Activated CD4-positive, alpha-beta memory T cell treated with anti-CD3 and anti-CD28 coated beads, Interleukin-2, amount 10 ng/mL, durations not matched to agents 7 days and 5 days (primary cell): Measurements from ENCODE around the gene MRAP2. TPM values are rescaled to one million over a fixed set of nuclear protein-coding genes. Genes with fewer than 3 reads are reported as not detected.

ENCODE experiments used
- CTCF ChIA-PET: fragments of 350-600 bp; sonication (Branson Sonifier 250); formaldehyde crosslinking; loops from one replicate; lab custom pipeline; 2021; ENCODE audit warnings: antibody characterized with exemption, inconsistent platforms; lab: Charles Lee
- POLR2A ChIA-PET: fragments of 350-600 bp; sonication (Branson Sonifier 250); formaldehyde crosslinking; loops from one replicate; lab custom pipeline; 2021; ENCODE audit warnings: antibody characterized with exemption; lab: Charles Lee
- DNase-seq: peaks from one replicate; pipeline ENCODE4 v3.0.0-alpha.2; 2020
- H3K27ac Mint-ChIP-seq: one replicate; pipeline ENCODE4 v1.8.0; 2021; ENCODE audit warnings: mild to moderate bottlenecking, mixed read lengths
- H3K27me3 Mint-ChIP-seq: one replicate; pipeline ENCODE4 v1.8.0; 2021; ENCODE audit warnings: mixed read lengths
- H3K36me3 Mint-ChIP-seq: one replicate; pipeline ENCODE4 v1.8.0; 2021; ENCODE audit warnings: low read depth, mixed read lengths
- H3K4me1 Mint-ChIP-seq: one replicate; pipeline ENCODE4 v1.8.0; 2021; ENCODE audit warnings: mixed read lengths
- H3K4me3 Mint-ChIP-seq: one replicate; pipeline ENCODE4 v1.8.0; 2021; ENCODE audit warnings: mild to moderate bottlenecking, mixed read lengths
- H3K9me3 Mint-ChIP-seq: one replicate; pipeline ENCODE4 v1.8.0; 2021; ENCODE audit warnings: mixed read lengths
- total RNA-seq, 2 experiments: library from RNA; stranded (reverse); gene quantifications; one replicate each; pipeline ENCODE4 v1.2.3, GENCODE V29; 2021

Gene MRAP2, protein sequence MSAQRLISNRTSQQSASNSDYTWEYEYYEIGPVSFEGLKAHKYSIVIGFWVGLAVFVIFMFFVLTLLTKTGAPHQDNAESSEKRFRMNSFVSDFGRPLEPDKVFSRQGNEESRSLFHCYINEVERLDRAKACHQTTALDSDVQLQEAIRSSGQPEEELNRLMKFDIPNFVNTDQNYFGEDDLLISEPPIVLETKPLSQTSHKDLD
- total RNA-seq, result not detected

DNA sequence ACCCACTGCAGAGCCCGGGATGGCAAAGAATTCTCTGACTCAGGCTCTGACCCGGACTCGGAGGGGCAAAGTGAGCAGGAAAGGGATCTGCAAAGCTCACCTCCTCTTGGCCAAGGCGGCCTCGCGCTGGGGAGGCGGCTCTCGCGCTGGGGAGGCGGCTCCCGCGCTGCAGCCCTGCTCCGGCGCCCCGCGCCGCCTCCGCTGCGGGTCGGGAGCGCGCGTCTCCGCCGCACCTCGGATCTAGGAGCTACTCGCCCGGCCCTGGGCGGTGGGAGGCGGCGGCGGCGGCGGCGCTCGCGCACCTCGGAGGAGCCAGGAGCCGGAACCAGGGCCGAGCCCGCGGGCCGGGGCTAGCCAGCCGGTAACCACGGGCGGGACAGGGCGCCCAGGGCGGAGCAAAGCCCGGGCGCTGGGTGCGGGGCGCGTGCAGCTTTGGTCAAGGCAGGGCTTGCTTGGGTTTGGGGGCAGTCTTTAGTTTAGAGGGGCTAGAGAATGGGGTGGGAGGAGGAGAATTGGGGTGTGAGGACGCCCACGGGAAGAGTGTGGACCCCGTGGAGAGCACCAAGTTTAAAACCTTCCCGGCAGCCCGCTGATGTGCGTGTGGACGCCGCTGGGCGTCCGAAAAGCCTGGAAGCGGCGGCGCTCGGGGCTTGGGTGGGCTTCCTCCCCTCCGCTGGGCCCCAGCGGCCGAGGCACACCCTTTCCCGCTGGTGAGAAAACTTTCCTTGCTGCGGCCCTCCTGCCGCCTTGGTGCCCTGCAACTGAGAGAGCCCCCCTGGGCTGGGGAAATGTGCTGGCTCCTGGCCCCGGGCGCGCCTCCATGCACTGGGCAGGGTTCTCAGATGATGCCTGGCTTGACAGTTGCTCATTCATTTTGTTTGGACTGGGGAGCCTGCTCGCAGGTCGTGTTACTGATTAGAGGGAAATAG, at the start of gene MRAP2:
MRAP2 (plus strand) TSS at position 250 of the 929 bp plus-strand sequence. CDS start 21,547 bp downstream, outside the sequence.
- no peaks in the 10 kb centered on the region for H3K9me3 Mint-ChIP-seq
- H3K36me3 Mint-ChIP-seq, result no peaks in the 10 kb centered on the region
- no peaks in the 10 kb centered on the region for H3K4me1 Mint-ChIP-seq
- ChIA-PET CTCF (no interaction called here), POLR2A (no interaction called here)
- no peak within 1 kb of the TSS for H3K4me3 Mint-ChIP-seq
- no peak within 1 kb of the TSS for H3K27ac Mint-ChIP-seq
- peaks cover 38% of the 10 kb centered on the region for H3K27me3 Mint-ChIP-seq
- no peak for DNase-seq

DNA sequence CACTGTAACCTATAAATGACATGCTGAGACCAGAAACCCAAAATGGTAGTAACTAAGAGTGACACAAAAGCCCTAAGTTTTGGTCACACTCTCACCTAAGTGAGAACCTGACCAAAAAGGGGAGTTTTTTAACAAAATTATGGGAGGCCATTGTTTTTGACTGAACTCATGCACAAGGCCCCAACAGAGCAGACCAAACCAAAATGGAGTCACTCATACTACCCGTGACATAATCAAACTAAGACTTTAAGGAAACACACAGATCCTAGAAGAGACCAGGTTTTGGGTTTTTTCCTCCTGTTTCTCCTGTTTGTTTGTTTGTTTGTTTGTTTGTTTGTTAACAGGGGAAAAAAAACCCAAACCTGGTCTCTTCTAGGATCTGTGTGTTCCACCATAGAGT, 49.2 kb upstream of the MRAP2 start:
- Mint-ChIP-seq H3K4me1 (no peaks in the 10 kb centered on the region), H3K9me3 (no peaks in the 10 kb centered on the region), H3K36me3 (no peaks in the 10 kb centered on the region), H3K27me3 (no peaks in the 10 kb centered on the region), H3K4me3 (no peak overlapping the region), H3K27ac (no peak overlapping the region)
- ChIA-PET CTCF (no interaction called here), POLR2A (no interaction called here)
- no peak for DNase-seq

DNA sequence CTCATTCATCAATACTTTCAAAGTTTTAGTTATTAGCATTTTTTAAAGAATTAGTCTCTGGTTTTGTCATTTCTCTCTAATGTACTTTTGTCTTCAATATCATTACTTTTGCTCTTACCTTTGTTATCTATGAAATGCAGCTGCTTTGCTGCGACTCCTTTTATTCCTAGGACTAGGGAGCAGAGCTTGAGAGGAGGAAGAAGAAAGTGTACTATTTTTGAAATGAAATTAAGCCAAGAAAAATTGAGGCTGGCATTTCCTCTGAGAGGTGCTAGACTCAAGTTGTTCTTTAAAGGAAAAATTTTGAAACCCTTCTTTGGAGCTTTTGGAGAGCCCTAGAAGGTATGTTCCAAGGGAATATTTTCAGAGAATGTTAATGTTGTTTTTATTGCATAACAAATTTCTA, 48.3 kb upstream of the MRAP2 start:
- no peaks in the 10 kb centered on the region for H3K27me3 Mint-ChIP-seq
- no peaks in the 10 kb centered on the region for H3K4me1 Mint-ChIP-seq
- H3K36me3 Mint-ChIP-seq, result no peaks in the 10 kb centered on the region
- no peak for DNase-seq
- no peaks in the 10 kb centered on the region for H3K9me3 Mint-ChIP-seq
- POLR2A ChIA-PET, result no interaction called here
- H3K27ac Mint-ChIP-seq, result no peak overlapping the region
- CTCF ChIA-PET, result no interaction called here
- no peak overlapping the region for H3K4me3 Mint-ChIP-seq

DNA sequence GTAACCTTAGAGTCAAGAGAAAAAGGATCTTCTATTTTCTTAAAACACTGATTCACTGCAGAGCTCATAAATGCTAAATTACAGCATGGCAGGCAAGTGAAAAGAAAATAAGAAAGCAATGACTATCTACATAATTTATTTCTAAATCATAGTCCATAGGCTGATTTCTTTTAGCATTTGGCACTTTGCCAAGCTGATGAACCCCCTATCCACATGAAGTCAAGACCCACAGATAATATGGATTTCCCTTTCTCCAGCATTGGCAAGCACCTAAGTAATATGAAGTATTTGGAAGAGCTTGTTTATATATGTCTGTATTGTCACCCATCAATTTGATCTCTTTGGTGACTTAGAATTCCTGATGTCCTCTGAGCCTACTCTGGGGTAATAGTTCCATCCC, 47.9 kb upstream of the MRAP2 start:
- Mint-ChIP-seq H3K36me3 (no peaks in the 10 kb centered on the region), H3K4me1 (no peaks in the 10 kb centered on the region), H3K27ac (no peak overlapping the region), H3K9me3 (no peaks in the 10 kb centered on the region), H3K4me3 (no peak overlapping the region), H3K27me3 (no peaks in the 10 kb centered on the region)
- ChIA-PET POLR2A (no interaction called here), CTCF (no interaction called here)
- no peak for DNase-seq

DNA sequence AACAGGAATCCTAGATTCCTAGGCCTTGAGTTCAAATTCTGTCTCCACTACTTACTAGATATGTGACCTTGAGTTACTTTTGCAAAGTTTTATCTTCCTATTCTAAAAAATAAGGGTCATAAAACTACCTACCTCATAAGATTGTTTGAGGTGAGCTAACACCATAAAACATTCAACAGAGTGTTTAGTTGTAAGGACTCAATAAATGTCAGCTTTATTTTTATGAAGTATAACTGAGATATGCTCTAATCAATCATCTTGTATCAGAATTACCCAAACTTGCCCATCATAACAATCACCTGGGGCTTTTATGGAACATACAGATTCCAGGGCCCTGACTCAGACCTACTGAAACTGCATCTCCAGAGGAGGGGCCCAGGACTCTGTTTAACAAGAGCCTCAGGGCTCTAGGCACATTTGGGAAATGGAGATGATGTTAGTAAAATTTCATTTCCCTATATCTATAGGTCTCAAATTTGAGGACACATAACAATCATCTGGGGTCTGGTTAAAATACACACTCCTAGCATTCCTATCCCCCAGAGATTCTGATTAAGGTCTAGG, 35.5 kb upstream of the MRAP2 start:
- peaks cover 7% of the 10 kb centered on the region for H3K27me3 Mint-ChIP-seq
- no peaks in the 10 kb centered on the region for H3K4me1 Mint-ChIP-seq
- no peak for DNase-seq
- H3K9me3 Mint-ChIP-seq, result peaks cover 2% of the 10 kb centered on the region
- POLR2A ChIA-PET, result no interaction called here
- H3K27ac Mint-ChIP-seq, result no peak overlapping the region
- H3K4me3 Mint-ChIP-seq, result no peak overlapping the region
- no peaks in the 10 kb centered on the region for H3K36me3 Mint-ChIP-seq
- CTCF ChIA-PET, result no interaction called here

DNA sequence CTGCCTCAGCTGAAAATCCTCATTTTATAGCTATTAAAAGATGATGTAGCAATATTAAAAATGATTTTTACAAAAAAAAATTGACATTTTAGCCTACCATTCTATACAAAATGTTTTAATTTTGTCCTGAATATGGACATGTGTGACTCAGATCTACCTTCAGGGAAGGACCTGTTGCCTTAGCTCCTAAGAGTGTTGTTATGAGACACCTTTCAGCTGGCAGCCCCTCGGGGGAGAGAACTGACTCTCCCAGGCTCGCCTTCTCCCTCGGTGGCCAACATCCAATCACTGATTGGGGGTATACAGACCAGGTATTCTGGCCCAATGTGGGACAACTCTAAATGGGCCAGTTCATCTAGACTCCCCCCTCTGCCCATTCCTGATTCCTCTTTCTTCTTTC, 32.5 kb upstream of the MRAP2 start:
- DNase-seq, result no peak
- H3K36me3 Mint-ChIP-seq, result no peaks in the 10 kb centered on the region
- H3K4me3 Mint-ChIP-seq, result no peak overlapping the region
- no peaks in the 10 kb centered on the region for H3K9me3 Mint-ChIP-seq
- ChIA-PET POLR2A (no interaction called here), CTCF (no interaction called here)
- peaks cover 14% of the 10 kb centered on the region for H3K27me3 Mint-ChIP-seq
- no peaks in the 10 kb centered on the region for H3K4me1 Mint-ChIP-seq
- no peak overlapping the region for H3K27ac Mint-ChIP-seq

DNA sequence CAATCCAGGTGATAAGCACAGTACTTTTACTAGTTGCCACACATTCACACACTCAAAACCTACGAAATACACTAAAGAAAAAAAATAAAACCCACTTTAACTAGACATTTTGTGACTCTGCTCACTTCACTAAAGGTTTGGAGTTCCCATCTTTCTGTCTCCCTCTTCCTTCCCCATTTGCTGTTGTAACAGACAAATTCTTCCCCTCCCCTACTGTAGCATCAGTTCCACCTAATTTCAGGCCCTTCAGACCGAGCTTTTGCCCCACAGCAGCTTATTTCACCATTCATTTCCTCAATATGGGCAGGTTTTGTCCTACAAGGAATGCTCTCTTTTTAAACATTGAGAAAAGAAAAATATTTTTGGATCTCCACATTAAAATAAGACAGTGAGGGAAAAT, 31.3 kb upstream of the MRAP2 start:
- no peaks in the 10 kb centered on the region for H3K36me3 Mint-ChIP-seq
- CTCF ChIA-PET, result no interaction called here

DNA sequence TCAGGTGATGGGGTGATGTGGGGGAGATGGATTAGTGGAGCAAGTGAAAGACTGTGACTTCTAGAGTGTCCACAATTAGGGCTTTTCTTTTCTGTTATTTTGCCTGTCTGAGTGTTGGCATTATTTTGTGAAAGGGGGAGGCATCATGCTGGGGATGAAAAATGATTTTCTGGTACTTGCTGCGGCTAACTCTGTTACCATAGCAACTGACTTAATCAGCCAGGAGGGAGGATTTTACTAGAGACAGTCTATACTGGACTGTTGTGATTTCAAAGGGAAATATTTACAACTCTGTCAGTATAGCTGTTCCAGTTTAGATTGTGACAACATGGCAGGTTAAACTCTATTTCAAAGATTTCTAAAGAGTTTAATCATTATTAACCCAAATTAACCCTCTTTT, 30.4 kb upstream of the MRAP2 start:
- Mint-ChIP-seq H3K27ac (no peak overlapping the region), H3K4me1 (no peaks in the 10 kb centered on the region)

More for the DNA sequence above, 31.3 kb upstream of the MRAP2 start:
- no peak overlapping the region for H3K4me3 Mint-ChIP-seq
- H3K27ac Mint-ChIP-seq, result no peak overlapping the region
- H3K9me3 Mint-ChIP-seq, result no peaks in the 10 kb centered on the region
- DNase-seq, result no peak
- peaks cover 14% of the 10 kb centered on the region for H3K27me3 Mint-ChIP-seq
- no peaks in the 10 kb centered on the region for H3K4me1 Mint-ChIP-seq
- POLR2A ChIA-PET, result no interaction called here

DNA sequence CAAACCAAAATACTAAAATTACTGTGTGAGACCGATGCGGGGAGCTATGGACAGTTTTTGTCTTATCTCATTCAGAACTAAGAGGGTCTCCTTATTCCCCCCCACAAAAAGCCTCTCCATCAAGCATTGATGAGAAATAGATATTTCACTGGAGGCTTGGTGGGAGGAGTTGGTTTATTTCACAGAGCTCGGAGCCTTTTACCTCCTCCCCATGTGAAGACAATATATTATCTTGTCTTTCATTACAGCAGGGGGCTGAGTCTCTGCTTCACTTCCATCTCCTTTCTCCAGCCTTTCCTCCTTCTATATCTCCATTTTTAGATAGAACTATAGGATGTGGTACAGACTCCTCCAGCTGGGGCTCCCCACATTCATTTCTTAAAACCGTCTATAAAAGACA, 29.9 kb upstream of the MRAP2 start:
- POLR2A ChIA-PET, result no interaction called here
- H3K36me3 Mint-ChIP-seq, result no peaks in the 10 kb centered on the region
- no peaks in the 10 kb centered on the region for H3K9me3 Mint-ChIP-seq
- no peak for DNase-seq
- no peak overlapping the region for H3K27ac Mint-ChIP-seq
- no peak overlapping the region for H3K4me3 Mint-ChIP-seq
- CTCF ChIA-PET, result no interaction called here
- no peaks in the 10 kb centered on the region for H3K4me1 Mint-ChIP-seq
- H3K27me3 Mint-ChIP-seq, result peaks cover 16% of the 10 kb centered on the region

More for the DNA sequence above, 30.4 kb upstream of the MRAP2 start:
- no peak for DNase-seq
- POLR2A ChIA-PET, result no interaction called here
- no peaks in the 10 kb centered on the region for H3K9me3 Mint-ChIP-seq
- peaks cover 14% of the 10 kb centered on the region for H3K27me3 Mint-ChIP-seq
- CTCF ChIA-PET, result no interaction called here
- no peaks in the 10 kb centered on the region for H3K36me3 Mint-ChIP-seq
- H3K4me3 Mint-ChIP-seq, result no peak overlapping the region

DNA sequence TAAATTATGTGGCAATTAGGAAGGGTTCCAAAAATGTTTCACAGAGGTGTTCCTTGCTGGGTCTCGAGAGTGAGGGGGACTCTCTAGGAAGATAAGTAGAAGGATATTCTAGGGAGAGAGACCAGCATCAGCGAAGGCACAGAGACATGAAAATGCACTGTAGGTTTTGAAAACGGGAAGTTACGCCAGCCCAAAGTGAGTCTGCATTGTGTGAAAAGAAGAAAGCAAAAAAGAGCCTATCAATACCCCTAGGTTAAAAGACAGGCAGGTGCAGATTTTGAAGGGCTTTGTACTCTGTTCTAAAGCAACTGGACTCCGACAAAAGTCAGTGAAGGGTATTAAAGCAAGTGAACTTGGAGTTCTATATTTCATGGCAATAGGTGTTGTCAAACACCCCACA, 25.7 kb upstream of the MRAP2 start:
- DNase-seq, result no peak
- H3K4me3 Mint-ChIP-seq, result no peak overlapping the region
- no peaks in the 10 kb centered on the region for H3K36me3 Mint-ChIP-seq
- H3K27me3 Mint-ChIP-seq, result peaks cover 9% of the 10 kb centered on the region
- ChIA-PET POLR2A (no interaction called here), CTCF (no interaction called here)
- no peaks in the 10 kb centered on the region for H3K9me3 Mint-ChIP-seq
- H3K4me1 Mint-ChIP-seq, result no peaks in the 10 kb centered on the region
- H3K27ac Mint-ChIP-seq, result no peak overlapping the region

DNA sequence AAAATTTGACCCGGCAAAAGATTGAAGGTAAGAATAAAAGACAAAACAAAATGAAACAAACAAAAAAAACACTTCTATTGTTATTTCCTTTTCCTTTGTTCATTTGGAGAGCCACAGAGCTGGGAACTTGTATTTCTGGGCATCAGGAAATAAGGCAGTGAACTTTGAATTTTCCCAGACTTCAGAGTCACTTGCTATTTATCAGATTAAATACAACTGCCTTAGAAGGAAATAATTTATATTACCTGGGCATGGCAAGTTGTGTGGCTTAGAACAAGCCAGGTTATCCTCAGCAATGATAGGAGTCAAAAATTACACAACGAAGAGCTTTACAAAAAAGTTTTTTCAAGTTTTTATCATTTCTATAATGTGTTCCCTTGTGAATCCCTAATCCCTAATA, 20.2 kb upstream of the MRAP2 start:
- CTCF ChIA-PET, result no interaction called here

DNA sequence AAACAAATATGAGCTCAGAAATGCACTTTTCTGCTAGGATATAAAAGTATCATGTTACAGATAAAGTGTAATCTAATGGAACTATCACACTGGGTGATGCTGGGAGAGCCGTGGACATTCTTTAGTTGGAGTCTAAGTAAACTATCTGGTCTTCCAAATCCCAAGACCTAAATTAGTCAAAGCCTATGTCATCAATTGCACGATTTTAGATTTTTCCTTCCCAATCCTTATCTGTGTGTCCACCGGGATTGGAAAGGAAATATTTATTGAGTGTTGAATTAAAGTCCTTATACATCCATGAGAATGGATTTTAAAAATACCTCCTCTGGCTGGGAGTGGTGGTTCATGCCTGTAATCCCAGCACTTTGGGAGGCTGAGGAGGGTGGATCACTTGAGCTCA, 19.6 kb upstream of the MRAP2 start:
- no peak overlapping the region for H3K4me3 Mint-ChIP-seq
- H3K27me3 Mint-ChIP-seq, result no peaks in the 10 kb centered on the region
- ChIA-PET POLR2A (no interaction called here), CTCF (no interaction called here)
- DNase-seq, result no peak
- H3K27ac Mint-ChIP-seq, result no peak overlapping the region
- H3K9me3 Mint-ChIP-seq, result no peaks in the 10 kb centered on the region
- H3K36me3 Mint-ChIP-seq, result no peaks in the 10 kb centered on the region
- H3K4me1 Mint-ChIP-seq, result no peaks in the 10 kb centered on the region

More for the DNA sequence above, 20.2 kb upstream of the MRAP2 start:
- Mint-ChIP-seq H3K27me3 (peaks cover under 1% of the 10 kb centered on the region), H3K36me3 (no peaks in the 10 kb centered on the region), H3K27ac (no peak overlapping the region), H3K4me1 (no peaks in the 10 kb centered on the region), H3K9me3 (no peaks in the 10 kb centered on the region), H3K4me3 (no peak overlapping the region)
- DNase-seq, result no peak
- POLR2A ChIA-PET, result no interaction called here

DNA sequence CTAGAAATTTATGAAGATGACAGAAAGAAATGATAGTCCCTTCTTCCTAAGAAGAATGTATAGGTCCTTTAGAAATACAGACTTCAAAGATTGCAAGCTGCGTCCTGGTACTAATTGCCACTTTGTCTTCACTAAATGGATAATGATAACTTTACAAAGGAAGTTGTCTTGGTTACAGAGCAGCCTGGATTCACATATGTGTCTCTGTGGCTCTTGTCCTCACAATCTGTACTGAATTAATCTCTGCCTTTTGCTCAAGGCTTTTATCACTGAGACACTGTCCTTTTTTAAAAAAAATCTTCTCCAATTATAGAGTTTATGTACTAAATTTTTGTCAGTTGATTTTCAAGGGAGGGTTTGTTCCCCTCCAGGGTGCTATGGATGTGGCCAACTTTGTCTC, 17.5 kb upstream of the MRAP2 start:
- CTCF ChIA-PET, result no interaction called here
- no peaks in the 10 kb centered on the region for H3K9me3 Mint-ChIP-seq
- H3K36me3 Mint-ChIP-seq, result no peaks in the 10 kb centered on the region
- DNase-seq, result no peak
- H3K4me3 Mint-ChIP-seq, result no peak overlapping the region
- no peak overlapping the region for H3K27ac Mint-ChIP-seq
- POLR2A ChIA-PET, result no interaction called here
- no peaks in the 10 kb centered on the region for H3K27me3 Mint-ChIP-seq
- H3K4me1 Mint-ChIP-seq, result no peaks in the 10 kb centered on the region
